Measurements from ENCODE around the gene GAS2.

DNA sequence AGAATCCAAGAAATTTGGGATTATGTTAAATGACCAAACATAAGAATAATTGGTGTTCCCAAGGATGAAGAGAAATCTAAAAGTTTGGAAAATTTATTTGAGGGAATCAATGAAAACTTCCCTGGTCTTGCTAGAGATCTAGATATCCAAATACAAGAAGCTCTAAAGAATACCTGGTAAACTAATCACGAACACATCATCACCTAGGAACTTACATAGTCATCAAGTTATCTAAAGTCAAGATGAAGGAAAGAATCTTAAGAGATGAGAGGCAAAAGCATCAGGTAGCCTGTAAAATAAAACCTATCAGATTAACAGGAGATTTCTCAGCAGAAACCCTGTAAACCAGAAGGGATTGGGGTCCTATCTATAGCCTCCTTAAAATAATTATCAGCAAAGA lies 46.9 kb downstream of the GAS2 start:
- no peak for TF ChIP-seq POLR2A (IDR thresholded peaks at IDR 0.05; ENCODE audit: low read depth, low read length)
- no peak for TF ChIP-seq MYC (IDR thresholded peaks at IDR 0.05; ENCODE audit: low read depth, low read length)
